ENCODE results near the gene STX8.

The STX8 gene

GRCh38 chr17:9439851-9440250, 135.8 kb downstream of the STX8 start:
- no peak for DNase-seq (ENCODE audit: low read depth)

- DNase-seq (ENCODE audit: low read depth), result no peak
Measured at GRCh38 chr17:9436630-9437029, 139.0 kb downstream of the STX8 start.

- DNase-seq (ENCODE audit: low read depth), result no peak
Measured at GRCh38 chr17:9435165-9435564, 140.5 kb downstream of the STX8 start.

GRCh38 chr17:9434642-9435057, 141.0 kb downstream of the STX8 start:
- no peak for DNase-seq (ENCODE audit: low read depth)

- no peak for DNase-seq (ENCODE audit: low read depth)
Measured at GRCh38 chr17:9432934-9433421, 142.6 kb downstream of the STX8 start.

- DNase-seq (ENCODE audit: low read depth), result no peak
Measured at GRCh38 chr17:9432134-9432885, 143.3 kb downstream of the STX8 start.

GRCh38 chr17:9431620-9432019, 144.0 kb downstream of the STX8 start:
- no peak for DNase-seq (ENCODE audit: low read depth)

- no peak for DNase-seq (ENCODE audit: low read depth)
Measured at GRCh38 chr17:9427465-9428315, 147.9 kb downstream of the STX8 start.

GRCh38 chr17:9424071-9424640, 151.5 kb downstream of the STX8 start:
- no peak for DNase-seq (ENCODE audit: low read depth)

GRCh38 chr17:9421525-9421924, 154.1 kb downstream of the STX8 start:
- no peak for DNase-seq (ENCODE audit: low read depth)

- DNase-seq (ENCODE audit: low read depth), result no peak
Measured at GRCh38 chr17:9419932-9420453, 155.6 kb downstream of the STX8 start.

- DNase-seq (ENCODE audit: low read depth), result no peak
Measured at GRCh38 chr17:9414471-9414870, 161.1 kb downstream of the STX8 start.

GRCh38 chr17:9410737-9411136, 164.9 kb downstream of the STX8 start:
- no peak for DNase-seq (ENCODE audit: low read depth)

GRCh38 chr17:9410301-9410700, 165.3 kb downstream of the STX8 start:
- DNase-seq (ENCODE audit: low read depth), result no peak

- DNase-seq (ENCODE audit: low read depth), result no peak
Measured at GRCh38 chr17:9409878-9410277, 165.7 kb downstream of the STX8 start.

- DNase-seq (ENCODE audit: low read depth), result no peak
Measured at GRCh38 chr17:9408868-9409829, 166.5 kb downstream of the STX8 start.

- DNase-seq (ENCODE audit: low read depth), result no peak
Measured at GRCh38 chr17:9408381-9408780, 167.2 kb downstream of the STX8 start.

GRCh38 chr17:9406046-9406606, 169.5 kb downstream of the STX8 start:
- no peak for DNase-seq (ENCODE audit: low read depth)

- DNase-seq (ENCODE audit: low read depth), result no peak
Measured at GRCh38 chr17:9403257-9403656, 172.4 kb downstream of the STX8 start.

GRCh38 chr17:9402590-9403199, 172.9 kb downstream of the STX8 start:
- DNase-seq (ENCODE audit: low read depth), result peak; percentile 1

GRCh38 chr17:9401434-9401833, 174.2 kb downstream of the STX8 start:
- DNase-seq (ENCODE audit: low read depth), result no peak
